CD14-positive monocyte (primary cell): ENCODE measurements around the gene PPARGC1A. TPM values are rescaled to one million over a fixed set of nuclear protein-coding genes. Genes with fewer than 3 reads are reported as not detected.
A peak's percentile ranks its signal among the peaks of the same experiment; 100 is the strongest.

Source experiments
- DNase-seq, 3 donors: peaks; one replicate each; pipeline ENCODE4 v3.0.0-alpha.2; 2011 to 2022
- H2AFZ ChIP-seq: 2 replicates; pipeline ENCODE4 v1.6.0; 2012; ENCODE audit warnings: mild to moderate bottlenecking, low read depth, low read length, inconsistent platforms; ENCODE audit not compliant: insufficient read depth, poor library complexity, severe bottlenecking
- H3K27ac ChIP-seq, 2 donors: 1 replicate in 1 of 2; 2 replicates in 1 of 2; pipeline ENCODE4 v1.5.1; 2012 to 2013; ENCODE audit warnings: low read length in 2 of 2, control low read depth in 1 of 2, inconsistent platforms in 1 of 2, low read depth in 1 of 2, mild to moderate bottlenecking in 1 of 2
- H3K27me3 ChIP-seq, 2 donors: one replicate each; pipeline versions ENCODE4 v1.6.0 to v1.6.1; 2011 to 2013; ENCODE audit warnings: low read length in 2 of 2; ENCODE audit not compliant: control insufficient read depth in 2 of 2, insufficient read depth in 2 of 2
- H3K36me3 ChIP-seq, 2 donors: replicated peaks in 1 of 2; 1 replicate in 1 of 2; 2 replicates in 1 of 2; pipeline versions ENCODE4 v1.5.1 to v1.6.1; 2012 to 2013; ENCODE audit warnings: low read length in 2 of 2, control low read depth in 1 of 2, inconsistent platforms in 1 of 2, mild to moderate bottlenecking in 1 of 2; ENCODE audit not compliant: insufficient read depth in 2 of 2, control insufficient read depth in 1 of 2
- H3K4me1 ChIP-seq, 2 donors: 1 replicate in 1 of 2; 2 replicates in 1 of 2; pipeline versions ENCODE4 v1.5.1 to v1.6.1; 2012 to 2013; ENCODE audit warnings: low read length in 2 of 2, control low read depth in 1 of 2, inconsistent platforms in 1 of 2, mild to moderate bottlenecking in 1 of 2, moderate library complexity in 1 of 2; ENCODE audit not compliant: insufficient read depth in 2 of 2, control insufficient read depth in 1 of 2
- H3K4me2 ChIP-seq: replicated peaks from 2 replicates; pipeline ENCODE3; 2012; ENCODE audit warnings: low read length, moderate library complexity, mild to moderate bottlenecking; ENCODE audit not compliant: poor library complexity, severe bottlenecking; ENCODE audit errors: extremely low read depth
- H3K4me3 ChIP-seq, 3 experiments: fragments of 200-600 bp in 1 of 3; sonication (generic) in 1 of 3; replicated peaks in 1 of 3; 1 replicate in 2 of 3; 2 replicates in 1 of 3; pipeline ENCODE4 v1.5.1; 2011 to 2013; ENCODE audit warnings: low read length in 3 of 3, mild to moderate bottlenecking in 3 of 3, control low read depth in 2 of 3, low read depth in 2 of 3, inconsistent platforms in 1 of 3, moderate library complexity in 1 of 3
- H3K79me2 ChIP-seq: 2 replicates; pipeline ENCODE4 v1.6.0; 2012; ENCODE audit warnings: mild to moderate bottlenecking, control low read depth, inconsistent platforms, low read length, moderate library complexity; ENCODE audit not compliant: insufficient read depth
- H3K9ac ChIP-seq: 2 replicates; pipeline ENCODE4 v1.6.0; 2017; ENCODE audit warnings: low read length, mild to moderate bottlenecking; ENCODE audit not compliant: insufficient read depth, poor library complexity, severe bottlenecking
- H3K9me3 ChIP-seq, 2 donors: replicated peaks in 1 of 2; 1 replicate in 1 of 2; 2 replicates in 1 of 2; pipeline versions ENCODE4 v1.5.1 to v1.6.1; 2012 to 2013; ENCODE audit warnings: low read length in 2 of 2, control low read depth in 1 of 2; ENCODE audit not compliant: control insufficient read depth in 1 of 2, insufficient read depth in 1 of 2
- H4K20me1 ChIP-seq: 2 replicates; pipeline ENCODE4 v1.6.0; 2012; ENCODE audit warnings: mild to moderate bottlenecking, low read length, control low read depth, moderate library complexity; ENCODE audit not compliant: insufficient read depth
- H3K27ac Mint-ChIP-seq, 7 donors: one replicate each; pipeline ENCODE4 v1.8.0; 2020; ENCODE audit warnings: mild to moderate bottlenecking in 7 of 7, mixed read lengths in 7 of 7, moderate library complexity in 6 of 7, inconsistent platforms in 2 of 7
- H3K27me3 Mint-ChIP-seq, 3 donors: one replicate each; pipeline ENCODE4 v1.8.0; 2021 to 2022; ENCODE audit warnings: low read depth in 3 of 3, mild to moderate bottlenecking in 3 of 3, mixed read lengths in 3 of 3, moderate library complexity in 3 of 3, inconsistent platforms in 1 of 3
- H3K36me3 Mint-ChIP-seq, 2 donors: one replicate each; pipeline ENCODE4 v1.8.0; 2020; ENCODE audit warnings: mixed read lengths in 2 of 2, inconsistent platforms in 1 of 2, mild to moderate bottlenecking in 1 of 2
- H3K4me1 Mint-ChIP-seq: one replicate; pipeline ENCODE4 v1.8.0; 2020; ENCODE audit warnings: mild to moderate bottlenecking, mixed read lengths
- H3K4me3 Mint-ChIP-seq, 2 donors: one replicate each; pipeline ENCODE4 v1.8.0; 2020; ENCODE audit warnings: mild to moderate bottlenecking in 2 of 2, mixed read lengths in 2 of 2, moderate library complexity in 1 of 2
- H3K9me3 Mint-ChIP-seq, 7 donors: one replicate each; pipeline ENCODE4 v1.8.0; 2020 to 2022; ENCODE audit warnings: mixed read lengths in 7 of 7, mild to moderate bottlenecking in 6 of 7, moderate library complexity in 6 of 7, inconsistent platforms in 2 of 7
- WGBS: methylation state at CpG from one replicate; pipeline ENCODE4 v1.1.5; 2013; ENCODE audit warnings: missing lambda C conversion rate; ENCODE audit not compliant: insufficient coverage; 5-methylcytosine and 5-hydroxymethylcytosine counted together
- intact Hi-C, 2 donors: fragments of 100-400 bp; cut with micrococcal nuclease; formaldehyde crosslinking; loops; one replicate each; pipeline versions ENCODE4 v1.15.0 to v1.15.1; 2023
- polyA plus RNA-seq, 3 donors: library from polyadenylated mRNA; depleted of rRNA in 1 of 3; unstranded in 2 of 3; stranded (reverse) in 1 of 3; fragments of 300-500 nt in 2 of 3; fragments of >200 nt in 1 of 3; fragmentation: Illumina TruSeq in 2 of 3; gene quantifications; 1 replicate in 2 of 3; 2 replicates in 1 of 3; pipeline ENCODE4 v1.2.3, GENCODE V29; 2012 to 2021
- TF ChIP-seq, protein P1 (sequence below): fragments of 200-600 bp; IDR thresholded peaks from one replicate; pipeline ENCODE4 v1.8.0; 2022; ENCODE audit warnings: antibody characterized with exemption, mild to moderate bottlenecking

The PPARGC1A gene
- polyA plus RNA-seq, 3 donors: 0.58 to 1.1 (median 0.79) TPM

DNA sequence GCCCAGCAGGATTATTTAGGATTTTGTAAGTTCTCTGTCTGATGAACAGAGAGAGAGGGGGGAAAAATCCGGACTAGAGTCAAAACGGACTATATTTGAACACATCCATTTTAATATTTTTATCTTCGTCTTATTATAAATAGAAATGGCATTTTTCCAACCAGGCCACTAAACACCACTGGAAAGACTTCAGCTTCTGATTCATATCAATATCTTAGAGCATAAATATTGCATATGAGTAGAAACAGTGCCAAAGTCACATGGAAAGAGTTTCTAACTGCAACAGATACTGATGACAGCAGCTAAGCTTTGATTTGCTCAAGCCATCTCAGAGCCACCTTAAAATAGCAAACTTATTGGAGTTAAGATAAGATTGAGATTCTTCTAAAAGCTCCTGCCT lies 456 bp downstream of the PPARGC1A start:
- Histone ChIP-seq H3K4me1 (peaks cover 9 to 30% of the 10 kb centered on the region in 2 donors), H3K9me3 (no peaks in the 10 kb centered on the region), H3K79me2 (no peaks in the 10 kb centered on the region), H3K4me3 (peak overlapping the region in 1 of 3 experiments; percentile 59), H4K20me1 (no peaks in the 10 kb centered on the region), H3K9ac (no peak overlapping the region), H2AFZ (peak overlapping the region; percentile 53), H3K27me3 (peaks cover 32 to 53% of the 10 kb centered on the region in 2 donors), H3K27ac (no peak overlapping the region), H3K36me3 (no peaks in the 10 kb centered on the region), H3K4me2 (peak overlapping the region; percentile 56)
- Mint-ChIP-seq H3K36me3 (no peaks in the 10 kb centered on the region), H3K9me3 (peaks cover 0 to 3% (median 2%) of the 10 kb centered on the region in 7 donors), H3K4me1 (peaks cover 22% of the 10 kb centered on the region), H3K4me3 (peak overlapping the region; percentile 56 to 83), H3K27me3 (peaks cover 28 to 37% (median 34%) of the 10 kb centered on the region in 3 donors), H3K27ac (peak overlapping the region in 1 of 7 donors; percentile 9)
- TF ChIP-seq, protein P1, sequence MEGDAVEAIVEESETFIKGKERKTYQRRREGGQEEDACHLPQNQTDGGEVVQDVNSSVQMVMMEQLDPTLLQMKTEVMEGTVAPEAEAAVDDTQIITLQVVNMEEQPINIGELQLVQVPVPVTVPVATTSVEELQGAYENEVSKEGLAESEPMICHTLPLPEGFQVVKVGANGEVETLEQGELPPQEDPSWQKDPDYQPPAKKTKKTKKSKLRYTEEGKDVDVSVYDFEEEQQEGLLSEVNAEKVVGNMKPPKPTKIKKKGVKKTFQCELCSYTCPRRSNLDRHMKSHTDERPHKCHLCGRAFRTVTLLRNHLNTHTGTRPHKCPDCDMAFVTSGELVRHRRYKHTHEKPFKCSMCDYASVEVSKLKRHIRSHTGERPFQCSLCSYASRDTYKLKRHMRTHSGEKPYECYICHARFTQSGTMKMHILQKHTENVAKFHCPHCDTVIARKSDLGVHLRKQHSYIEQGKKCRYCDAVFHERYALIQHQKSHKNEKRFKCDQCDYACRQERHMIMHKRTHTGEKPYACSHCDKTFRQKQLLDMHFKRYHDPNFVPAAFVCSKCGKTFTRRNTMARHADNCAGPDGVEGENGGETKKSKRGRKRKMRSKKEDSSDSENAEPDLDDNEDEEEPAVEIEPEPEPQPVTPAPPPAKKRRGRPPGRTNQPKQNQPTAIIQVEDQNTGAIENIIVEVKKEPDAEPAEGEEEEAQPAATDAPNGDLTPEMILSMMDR: no peak
- no CpG with 5 or more reads among the region's 3 CpGs for WGBS
- no peak for DNase-seq
- intact Hi-C loops: no loop called here

DNA sequence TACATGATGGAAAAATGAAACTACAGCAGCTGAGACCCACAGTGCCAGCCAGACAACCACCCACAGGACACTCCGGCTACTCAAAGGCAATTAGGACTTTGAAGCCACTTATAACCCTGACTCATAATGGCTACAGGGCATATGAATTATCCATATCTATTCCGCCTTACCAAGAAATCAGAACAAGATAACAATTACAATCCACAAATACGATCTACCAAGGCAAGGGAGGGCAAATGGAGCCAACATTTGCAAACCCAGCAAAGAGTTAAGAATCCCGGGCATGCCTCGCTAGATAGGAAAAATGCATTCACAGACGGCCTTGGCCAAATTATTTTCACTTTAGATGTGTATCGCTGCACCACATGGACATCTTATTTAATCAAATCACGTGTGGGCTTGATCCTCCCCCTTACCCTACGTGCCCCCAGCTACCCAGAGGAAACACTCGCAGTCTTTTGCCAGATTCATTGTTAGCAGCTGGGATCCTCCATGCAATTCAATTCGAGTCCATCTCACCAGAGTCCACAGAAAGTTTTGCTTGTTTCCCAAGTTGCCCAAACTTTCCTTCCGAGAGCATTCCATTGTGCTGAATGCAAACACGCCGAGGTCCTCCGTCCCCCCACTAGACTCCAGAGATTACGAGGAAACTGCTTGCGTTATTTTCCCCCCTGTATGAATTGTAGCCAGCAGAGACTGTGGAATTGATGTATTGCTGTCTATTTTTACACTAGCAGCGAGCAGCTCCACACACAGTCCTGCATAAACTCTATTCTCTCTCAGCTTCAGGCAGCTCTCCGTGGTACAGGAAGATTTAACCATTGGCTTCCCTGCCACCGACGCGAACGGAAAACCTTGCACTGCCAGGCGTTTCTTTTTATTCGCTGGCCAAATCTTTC lies 1.2 kb downstream of the PPARGC1A start:
- H3K4me2 ChIP-seq: peak overlapping the region; percentile 56
- no peak for DNase-seq

More for the DNA sequence above, 1.2 kb downstream of the PPARGC1A start:
- Histone ChIP-seq H3K79me2 (no peaks in the 10 kb centered on the region), H2AFZ (peak overlapping the region; percentile 43), H3K9ac (no peak overlapping the region), H3K9me3 (no peaks in the 10 kb centered on the region), H3K27me3 (peaks cover 27 to 46% of the 10 kb centered on the region in 2 donors), H3K4me3 (peak overlapping the region in 2 of 3 experiments; percentile 29 to 59), H4K20me1 (no peaks in the 10 kb centered on the region), H3K27ac (no peak overlapping the region), H3K4me1 (peaks cover 9 to 33% of the 10 kb centered on the region in 2 donors), H3K36me3 (no peaks in the 10 kb centered on the region)
- intact Hi-C loops: no loop called here
- 32% methylated on average over 16 of the region's 25 CpGs for WGBS
- Mint-ChIP-seq H3K4me3 (peak overlapping the region; percentile 48 to 83), H3K27ac (peak overlapping the region in 1 of 7 donors; percentile 31), H3K9me3 (peaks cover 0 to 3% (median 2%) of the 10 kb centered on the region in 7 donors), H3K4me1 (peaks cover 22% of the 10 kb centered on the region), H3K36me3 (no peaks in the 10 kb centered on the region), H3K27me3 (peaks cover 28 to 37% (median 34%) of the 10 kb centered on the region in 3 donors)
- TF ChIP-seq, protein P1: no peak
